ENCODE results near the gene IFT20. TPM values are rescaled to one million over a fixed set of nuclear protein-coding genes. Genes with fewer than 3 reads are reported as not detected.

Gene IFT20
- total and polyA plus RNA-seq, 9 of the 15 experiments (the other 6 are each of a cell fraction or from before 2014, with no cell fraction given): 11.2 to 38.6 (median 20.1) TPM

DNA sequence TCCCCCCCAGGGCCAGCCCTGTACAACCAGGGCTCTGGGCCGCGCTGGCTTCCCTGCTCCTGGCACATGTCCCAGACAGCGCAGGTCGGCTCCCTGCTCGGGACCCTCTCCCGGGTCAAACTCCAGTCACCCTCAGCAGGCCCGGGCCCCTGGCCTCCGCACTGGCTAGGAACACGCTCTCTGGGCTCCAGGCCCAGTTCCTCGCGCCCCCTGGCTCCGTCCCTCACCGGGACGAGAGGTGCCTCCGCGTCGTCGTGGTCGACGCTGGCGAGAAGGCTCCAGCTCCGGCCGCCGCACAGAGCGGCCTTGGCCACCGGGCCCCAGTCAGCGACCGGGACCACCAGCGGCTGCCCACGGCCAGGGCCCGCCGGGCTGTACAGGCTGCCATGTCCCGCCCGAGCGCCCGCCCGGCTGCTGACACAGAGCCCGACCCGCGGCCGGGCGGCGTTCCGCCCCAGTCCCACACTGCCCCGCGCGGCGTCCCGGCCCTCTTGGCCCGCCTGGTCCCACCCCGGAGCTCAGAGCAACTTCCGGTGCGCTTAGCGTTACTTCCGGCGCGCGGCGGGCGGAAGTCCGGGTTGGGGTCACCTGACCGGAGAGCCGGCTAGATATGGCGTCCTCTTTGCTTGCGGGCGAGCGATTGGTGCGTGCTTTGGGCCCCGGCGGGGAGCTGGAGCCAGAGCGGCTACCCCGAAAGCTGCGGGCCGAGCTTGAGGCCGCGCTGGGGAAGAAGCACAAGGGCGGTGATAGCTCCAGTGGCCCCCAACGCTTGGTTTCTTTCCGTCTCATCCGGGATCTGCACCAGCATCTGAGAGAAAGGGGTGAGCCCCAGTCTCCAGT lies 22.0 kb upstream of the IFT20 start, which contains the start of gene POLDIP2 (continued):
- TF ChIP-seq, protein P1, sequence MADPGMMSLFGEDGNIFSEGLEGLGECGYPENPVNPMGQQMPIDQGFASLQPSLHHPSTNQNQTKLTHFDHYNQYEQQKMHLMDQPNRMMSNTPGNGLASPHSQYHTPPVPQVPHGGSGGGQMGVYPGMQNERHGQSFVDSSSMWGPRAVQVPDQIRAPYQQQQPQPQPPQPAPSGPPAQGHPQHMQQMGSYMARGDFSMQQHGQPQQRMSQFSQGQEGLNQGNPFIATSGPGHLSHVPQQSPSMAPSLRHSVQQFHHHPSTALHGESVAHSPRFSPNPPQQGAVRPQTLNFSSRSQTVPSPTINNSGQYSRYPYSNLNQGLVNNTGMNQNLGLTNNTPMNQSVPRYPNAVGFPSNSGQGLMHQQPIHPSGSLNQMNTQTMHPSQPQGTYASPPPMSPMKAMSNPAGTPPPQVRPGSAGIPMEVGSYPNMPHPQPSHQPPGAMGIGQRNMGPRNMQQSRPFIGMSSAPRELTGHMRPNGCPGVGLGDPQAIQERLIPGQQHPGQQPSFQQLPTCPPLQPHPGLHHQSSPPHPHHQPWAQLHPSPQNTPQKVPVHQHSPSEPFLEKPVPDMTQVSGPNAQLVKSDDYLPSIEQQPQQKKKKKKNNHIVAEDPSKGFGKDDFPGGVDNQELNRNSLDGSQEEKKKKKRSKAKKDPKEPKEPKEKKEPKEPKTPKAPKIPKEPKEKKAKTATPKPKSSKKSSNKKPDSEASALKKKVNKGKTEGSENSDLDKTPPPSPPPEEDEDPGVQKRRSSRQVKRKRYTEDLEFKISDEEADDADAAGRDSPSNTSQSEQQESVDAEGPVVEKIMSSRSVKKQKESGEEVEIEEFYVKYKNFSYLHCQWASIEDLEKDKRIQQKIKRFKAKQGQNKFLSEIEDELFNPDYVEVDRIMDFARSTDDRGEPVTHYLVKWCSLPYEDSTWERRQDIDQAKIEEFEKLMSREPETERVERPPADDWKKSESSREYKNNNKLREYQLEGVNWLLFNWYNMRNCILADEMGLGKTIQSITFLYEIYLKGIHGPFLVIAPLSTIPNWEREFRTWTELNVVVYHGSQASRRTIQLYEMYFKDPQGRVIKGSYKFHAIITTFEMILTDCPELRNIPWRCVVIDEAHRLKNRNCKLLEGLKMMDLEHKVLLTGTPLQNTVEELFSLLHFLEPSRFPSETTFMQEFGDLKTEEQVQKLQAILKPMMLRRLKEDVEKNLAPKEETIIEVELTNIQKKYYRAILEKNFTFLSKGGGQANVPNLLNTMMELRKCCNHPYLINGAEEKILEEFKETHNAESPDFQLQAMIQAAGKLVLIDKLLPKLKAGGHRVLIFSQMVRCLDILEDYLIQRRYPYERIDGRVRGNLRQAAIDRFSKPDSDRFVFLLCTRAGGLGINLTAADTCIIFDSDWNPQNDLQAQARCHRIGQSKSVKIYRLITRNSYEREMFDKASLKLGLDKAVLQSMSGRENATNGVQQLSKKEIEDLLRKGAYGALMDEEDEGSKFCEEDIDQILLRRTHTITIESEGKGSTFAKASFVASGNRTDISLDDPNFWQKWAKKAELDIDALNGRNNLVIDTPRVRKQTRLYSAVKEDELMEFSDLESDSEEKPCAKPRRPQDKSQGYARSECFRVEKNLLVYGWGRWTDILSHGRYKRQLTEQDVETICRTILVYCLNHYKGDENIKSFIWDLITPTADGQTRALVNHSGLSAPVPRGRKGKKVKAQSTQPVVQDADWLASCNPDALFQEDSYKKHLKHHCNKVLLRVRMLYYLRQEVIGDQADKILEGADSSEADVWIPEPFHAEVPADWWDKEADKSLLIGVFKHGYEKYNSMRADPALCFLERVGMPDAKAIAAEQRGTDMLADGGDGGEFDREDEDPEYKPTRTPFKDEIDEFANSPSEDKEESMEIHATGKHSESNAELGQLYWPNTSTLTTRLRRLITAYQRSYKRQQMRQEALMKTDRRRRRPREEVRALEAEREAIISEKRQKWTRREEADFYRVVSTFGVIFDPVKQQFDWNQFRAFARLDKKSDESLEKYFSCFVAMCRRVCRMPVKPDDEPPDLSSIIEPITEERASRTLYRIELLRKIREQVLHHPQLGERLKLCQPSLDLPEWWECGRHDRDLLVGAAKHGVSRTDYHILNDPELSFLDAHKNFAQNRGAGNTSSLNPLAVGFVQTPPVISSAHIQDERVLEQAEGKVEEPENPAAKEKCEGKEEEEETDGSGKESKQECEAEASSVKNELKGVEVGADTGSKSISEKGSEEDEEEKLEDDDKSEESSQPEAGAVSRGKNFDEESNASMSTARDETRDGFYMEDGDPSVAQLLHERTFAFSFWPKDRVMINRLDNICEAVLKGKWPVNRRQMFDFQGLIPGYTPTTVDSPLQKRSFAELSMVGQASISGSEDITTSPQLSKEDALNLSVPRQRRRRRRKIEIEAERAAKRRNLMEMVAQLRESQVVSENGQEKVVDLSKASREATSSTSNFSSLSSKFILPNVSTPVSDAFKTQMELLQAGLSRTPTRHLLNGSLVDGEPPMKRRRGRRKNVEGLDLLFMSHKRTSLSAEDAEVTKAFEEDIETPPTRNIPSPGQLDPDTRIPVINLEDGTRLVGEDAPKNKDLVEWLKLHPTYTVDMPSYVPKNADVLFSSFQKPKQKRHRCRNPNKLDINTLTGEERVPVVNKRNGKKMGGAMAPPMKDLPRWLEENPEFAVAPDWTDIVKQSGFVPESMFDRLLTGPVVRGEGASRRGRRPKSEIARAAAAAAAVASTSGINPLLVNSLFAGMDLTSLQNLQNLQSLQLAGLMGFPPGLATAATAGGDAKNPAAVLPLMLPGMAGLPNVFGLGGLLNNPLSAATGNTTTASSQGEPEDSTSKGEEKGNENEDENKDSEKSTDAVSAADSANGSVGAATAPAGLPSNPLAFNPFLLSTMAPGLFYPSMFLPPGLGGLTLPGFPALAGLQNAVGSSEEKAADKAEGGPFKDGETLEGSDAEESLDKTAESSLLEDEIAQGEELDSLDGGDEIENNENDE (IDR thresholded peaks at IDR 0.05; ENCODE audit: low read depth, low read length): no peak
- TF ChIP-seq NFRKB (IDR thresholded peaks at IDR 0.05; ENCODE audit: low read depth) (peak; percentile 54; the same call in 1 of the 2 replicates), STAG1 (CRISPR knock-in tag; IDR thresholded peaks at IDR 0.05; ENCODE audit: borderline replicate concordance) (no peak), SREBF1 (IDR thresholded peaks at IDR 0.05; ENCODE audit: borderline replicate concordance, low read depth, low read length) (no peak), BDP1 (IDR thresholded peaks at IDR 0.05; ENCODE audit: insufficient read depth, insufficient read length) (no peak), YBX1 (IDR thresholded peaks at IDR 0.05) (no peak), KAT7 (CRISPR knock-in tag; IDR thresholded peaks at IDR 0.05; ENCODE audit: borderline replicate concordance) (no peak), ZNF41 (CRISPR knock-in tag; conservative IDR thresholded peaks at IDR 0.05) (no peak), CC2D1A (IDR thresholded peaks at IDR 0.05) (no peak), MCM2 (IDR thresholded peaks at IDR 0.05; ENCODE audit: low read depth) (no peak), ZNF347 (CRISPR knock-in tag; IDR thresholded peaks at IDR 0.05; ENCODE audit: low read depth) (no peak), ZNF12 (CRISPR knock-in tag; IDR thresholded peaks at IDR 0.05) (no peak), ZNF316 (IDR thresholded peaks at IDR 0.05) (no peak), MBD2 (IDR thresholded peaks at IDR 0.05; ENCODE audit: borderline replicate concordance, low read depth) (peak; percentile 76), RBFOX2 (IDR thresholded peaks at IDR 0.05; ENCODE audit: low read depth, low read length) (peak; percentile 97)
- TF ChIP-seq, protein P2, sequence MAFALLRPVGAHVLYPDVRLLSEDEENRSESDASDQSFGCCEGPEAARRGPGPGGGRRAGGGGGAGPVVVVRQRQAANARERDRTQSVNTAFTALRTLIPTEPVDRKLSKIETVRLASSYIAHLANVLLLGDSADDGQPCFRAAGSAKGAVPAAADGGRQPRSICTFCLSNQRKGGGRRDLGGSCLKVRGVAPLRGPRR (CRISPR knock-in tag; IDR thresholded peaks at IDR 0.05): no peak

All from K562 (cell line).